Measurements from ENCODE around the gene COPZ2.

GRCh38 chr17:48056879-48057278, 19.3 kb upstream of the COPZ2 start:
- no peak for TF ChIP-seq POLR2A (IDR thresholded peaks at IDR 0.05)
- TF ChIP-seq, protein P1, sequence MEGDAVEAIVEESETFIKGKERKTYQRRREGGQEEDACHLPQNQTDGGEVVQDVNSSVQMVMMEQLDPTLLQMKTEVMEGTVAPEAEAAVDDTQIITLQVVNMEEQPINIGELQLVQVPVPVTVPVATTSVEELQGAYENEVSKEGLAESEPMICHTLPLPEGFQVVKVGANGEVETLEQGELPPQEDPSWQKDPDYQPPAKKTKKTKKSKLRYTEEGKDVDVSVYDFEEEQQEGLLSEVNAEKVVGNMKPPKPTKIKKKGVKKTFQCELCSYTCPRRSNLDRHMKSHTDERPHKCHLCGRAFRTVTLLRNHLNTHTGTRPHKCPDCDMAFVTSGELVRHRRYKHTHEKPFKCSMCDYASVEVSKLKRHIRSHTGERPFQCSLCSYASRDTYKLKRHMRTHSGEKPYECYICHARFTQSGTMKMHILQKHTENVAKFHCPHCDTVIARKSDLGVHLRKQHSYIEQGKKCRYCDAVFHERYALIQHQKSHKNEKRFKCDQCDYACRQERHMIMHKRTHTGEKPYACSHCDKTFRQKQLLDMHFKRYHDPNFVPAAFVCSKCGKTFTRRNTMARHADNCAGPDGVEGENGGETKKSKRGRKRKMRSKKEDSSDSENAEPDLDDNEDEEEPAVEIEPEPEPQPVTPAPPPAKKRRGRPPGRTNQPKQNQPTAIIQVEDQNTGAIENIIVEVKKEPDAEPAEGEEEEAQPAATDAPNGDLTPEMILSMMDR (IDR thresholded peaks at IDR 0.05) = no peak
